HG03175 (cell line): ENCODE measurements around the gene MCF2L.
"Not testable (repeated sequence)": the region's sequence is repeated elsewhere in the genome, so short reads cannot be mapped to it uniquely, and the experiment has no call there.

ENCODE experiments used
- ATAC-seq: cut with Tn5 transposase; IDR thresholded peaks from one replicate; pipeline ENCODE4 v1.9.1; 2021; ENCODE audit warnings: mild to moderate bottlenecking, moderate library complexity; ENCODE audit not compliant: unreplicated experiment

The MCF2L gene

GRCh38 chr13:113028336-113029060 is 59.5 kb downstream of the MCF2L start:
- no peak for ATAC-seq

- ATAC-seq: no peak
These were observed 60.0 kb downstream of the MCF2L start for GRCh38 chr13:113029061-113029445.

DNA sequence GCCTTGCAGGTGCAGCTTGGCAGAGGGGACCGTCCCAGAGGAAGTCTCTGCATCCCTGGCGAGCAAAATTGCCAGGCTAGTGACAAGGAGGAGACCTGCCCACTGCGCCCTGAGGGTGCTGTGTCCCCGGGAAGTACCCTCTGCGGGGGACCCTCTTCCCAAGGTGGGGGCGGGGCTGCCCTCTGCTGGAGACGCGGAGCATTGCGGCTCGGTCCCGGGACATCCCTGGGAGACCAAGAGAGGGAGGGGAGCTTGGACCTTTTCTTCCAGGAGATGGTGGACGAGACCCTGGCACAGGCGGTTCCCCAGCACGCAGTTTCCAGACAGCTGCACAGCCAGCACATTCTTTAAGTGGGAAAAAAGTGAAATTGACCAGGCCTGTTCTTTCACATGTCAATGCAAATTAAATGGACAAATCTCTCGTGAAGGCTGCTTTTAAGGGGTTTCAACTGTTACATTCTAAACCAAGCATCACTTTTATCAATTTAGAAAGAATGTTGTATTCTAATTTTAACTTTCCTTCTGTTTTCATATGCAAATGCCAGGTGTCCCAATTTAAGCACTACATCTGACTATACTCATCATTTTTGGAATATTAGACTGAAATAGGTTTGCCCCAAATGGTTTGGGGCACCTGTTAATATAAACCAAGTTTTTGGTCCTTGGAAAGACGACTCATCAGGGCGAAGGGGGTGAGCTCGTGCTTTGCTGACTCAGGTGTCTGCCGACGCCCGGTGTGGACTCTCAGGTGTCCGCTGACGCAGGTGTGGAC is 60.7 kb downstream of the MCF2L start:
- no peak for ATAC-seq

DNA sequence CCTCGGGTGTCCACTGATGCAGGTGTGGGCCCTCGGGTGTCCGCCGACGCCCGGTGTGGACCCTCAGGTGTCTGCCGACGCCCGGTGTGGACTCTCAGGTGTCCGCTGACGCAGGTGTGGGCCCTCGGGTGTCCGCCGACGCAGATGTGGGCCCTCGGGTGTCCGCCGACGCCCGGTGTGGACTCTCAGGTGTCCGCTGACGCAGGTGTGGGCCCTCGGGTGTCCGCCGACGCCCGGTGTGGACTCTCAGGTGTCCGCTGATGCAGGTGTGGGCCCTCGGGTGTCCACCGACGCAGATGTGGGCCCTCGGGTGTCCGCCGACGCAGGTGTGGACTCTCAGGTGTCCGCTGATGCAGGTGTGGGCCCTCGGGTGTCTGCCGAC is 61.2 kb downstream of the MCF2L start:
- not testable (repeated sequence) for ATAC-seq

GRCh38 chr13:113031465-113031864 is 62.5 kb downstream of the MCF2L start:
- no peak for ATAC-seq

- ATAC-seq: no peak
These were observed 63.3 kb downstream of the MCF2L start for GRCh38 chr13:113032291-113032690.

DNA sequence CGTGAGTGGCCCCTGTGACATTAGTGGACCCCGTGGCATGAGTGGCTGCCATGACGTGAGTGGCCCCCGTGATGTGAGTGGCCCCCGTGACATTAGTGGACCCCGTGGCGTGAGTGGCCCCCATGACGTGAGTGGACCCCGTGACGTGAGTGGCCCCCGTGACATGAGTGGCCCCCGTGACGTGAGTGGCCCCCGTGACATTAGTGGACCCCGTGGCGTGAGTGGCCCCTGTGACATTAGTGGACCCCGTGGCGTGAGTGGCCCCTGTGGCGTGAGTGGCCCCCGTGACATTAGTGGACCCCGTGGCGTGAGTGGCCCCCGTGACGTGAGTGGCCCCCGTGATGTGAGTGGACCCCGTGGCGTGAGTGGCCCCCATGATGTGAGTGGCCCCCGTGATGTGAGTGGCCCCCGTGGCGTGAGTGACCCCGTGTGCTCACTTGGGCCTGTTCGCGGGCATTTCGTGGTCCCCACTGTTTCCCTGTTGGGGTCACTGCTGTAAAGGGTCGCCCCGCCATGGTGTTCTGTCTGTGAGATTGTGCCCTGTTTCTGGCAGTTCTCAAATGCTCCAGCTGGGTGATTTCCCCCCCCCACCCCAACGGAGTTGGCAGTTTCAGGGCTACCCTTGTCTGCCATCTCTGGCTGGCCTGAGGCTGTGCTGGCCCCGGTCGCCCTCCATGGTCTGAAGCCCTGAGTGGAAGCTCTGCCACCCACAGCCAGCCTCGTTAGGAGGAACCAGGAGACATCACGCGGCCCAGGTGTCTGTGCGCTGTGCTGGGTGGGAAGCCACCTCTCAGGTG is 64.2 kb downstream of the MCF2L start:
- ATAC-seq: no peak

GRCh38 chr13:113034451-113035212 is 65.6 kb downstream of the MCF2L start:
- ATAC-seq: no peak

DNA sequence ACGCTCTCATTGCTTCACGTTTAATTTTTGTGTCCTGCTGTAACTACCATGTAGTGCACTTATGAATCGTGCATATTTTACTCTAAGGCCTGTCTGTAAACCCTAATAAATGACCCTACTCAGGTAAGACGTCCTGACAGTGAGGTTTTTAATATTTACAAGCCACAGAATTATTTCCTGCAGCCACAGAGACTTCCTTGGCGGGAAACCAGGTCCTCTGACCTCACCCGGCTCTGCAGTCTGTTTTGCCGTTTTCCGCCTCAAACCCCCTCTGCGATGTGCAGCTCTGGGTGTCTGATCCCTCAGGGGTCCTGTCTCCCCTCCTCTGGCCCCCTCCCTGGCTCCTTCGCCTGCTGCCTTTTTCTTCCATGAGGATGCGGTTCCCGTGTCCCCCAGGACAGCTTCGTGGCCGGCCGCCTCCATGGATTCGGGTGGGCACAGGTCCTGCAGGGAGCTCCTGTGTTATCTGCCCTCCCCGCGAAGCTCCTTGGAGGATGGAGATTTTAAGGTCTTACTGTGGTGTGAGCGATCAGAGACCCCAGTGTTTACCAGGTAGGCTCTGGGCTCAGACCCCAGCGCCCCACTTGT is 66.3 kb downstream of the MCF2L start:
- no peak for ATAC-seq

DNA sequence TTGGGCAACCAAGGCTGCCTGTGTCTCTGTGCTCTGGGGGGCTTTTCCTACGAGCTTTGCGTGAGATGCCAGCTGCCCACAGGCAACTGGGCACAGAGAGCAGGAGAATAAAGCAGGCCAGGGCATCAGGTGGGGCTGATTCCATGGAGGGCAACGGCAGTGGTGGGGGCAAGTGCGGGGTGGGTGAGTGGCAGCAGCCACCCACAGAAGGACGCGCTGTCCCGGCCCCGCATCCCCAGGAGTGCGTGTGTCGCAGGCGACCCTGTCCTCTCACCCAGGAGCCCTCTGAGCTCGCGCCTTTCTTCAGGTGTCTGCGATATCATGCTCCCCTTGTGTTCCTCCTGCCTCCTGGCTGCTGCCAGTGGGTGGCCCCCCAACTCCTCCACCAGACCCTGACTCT is 67.4 kb downstream of the MCF2L start:
- ATAC-seq: no peak

DNA sequence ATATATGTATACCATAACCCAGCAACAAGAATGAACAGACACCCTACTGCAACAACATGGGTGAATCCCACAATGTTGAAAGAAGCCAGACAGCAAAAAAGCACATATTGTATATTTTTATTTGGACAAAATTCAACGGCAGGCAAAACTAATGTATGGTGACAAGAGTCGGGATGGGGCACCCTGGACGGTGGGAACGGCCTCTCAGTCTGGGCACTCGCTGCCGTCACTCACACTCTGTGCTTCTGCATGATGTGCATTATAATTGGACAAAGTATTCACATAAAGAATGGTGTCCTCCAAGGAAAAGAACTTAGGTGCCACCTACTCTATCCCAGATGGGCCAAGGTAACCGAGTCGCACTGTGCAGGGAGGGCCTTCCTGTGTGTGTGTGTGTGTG is 71.0 kb downstream of the MCF2L start:
- no peak for ATAC-seq

GRCh38 chr13:113040597-113041292 is 71.7 kb downstream of the MCF2L start:
- no peak for ATAC-seq

DNA sequence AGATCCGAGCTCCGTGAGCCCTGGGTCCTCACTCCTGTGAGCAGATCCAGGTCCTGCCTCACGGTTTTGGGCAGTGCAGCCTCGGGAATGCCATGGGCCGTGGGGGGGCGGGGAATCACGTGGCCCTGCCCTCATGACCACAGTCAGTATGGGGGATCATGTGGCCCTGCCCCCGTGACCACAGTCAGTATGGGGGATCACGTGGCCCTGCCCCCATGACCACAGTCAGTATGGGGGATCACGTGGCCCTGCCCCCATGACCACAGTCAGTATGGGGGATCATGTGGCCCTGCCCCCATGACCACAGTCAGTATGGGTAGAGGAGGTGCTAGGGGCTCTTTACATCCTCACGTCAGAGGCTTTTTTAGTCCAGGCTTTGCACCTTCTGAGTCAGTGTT is 72.3 kb downstream of the MCF2L start:
- ATAC-seq: no peak

GRCh38 chr13:113041896-113042295 is 72.9 kb downstream of the MCF2L start:
- ATAC-seq: no peak

GRCh38 chr13:113042456-113042855 is 73.4 kb downstream of the MCF2L start:
- no peak for ATAC-seq

GRCh38 chr13:113043001-113043630 is 74.1 kb downstream of the MCF2L start:
- ATAC-seq: no peak

GRCh38 chr13:113043931-113044330 is 74.9 kb downstream of the MCF2L start:
- no peak for ATAC-seq

- ATAC-seq: no peak
These were observed 75.5 kb downstream of the MCF2L start for GRCh38 chr13:113044391-113045114.
